GM12878 (cell line): Measurements from ENCODE around the gene NHSL2. TPM values are rescaled to one million over a fixed set of nuclear protein-coding genes. Genes with fewer than 3 reads are reported as not detected.
A peak's percentile ranks its signal among the peaks of the same experiment; 100 is the strongest.

ENCODE experiments used
- ATAC-seq: fragments of 200-7000 bp; cut with Tn5 transposase; 3 replicates; pipeline ENCODE4 v1.9.1; 2020; ENCODE audit warnings: mild to moderate bottlenecking, moderate library complexity
- BruUV-seq: library from RNA; stranded (reverse); fragments of 400-500 nt; replicated peaks from 2 replicates; lab custom pipeline; 2021; lab: Mats Ljungman, UMichigan
- CTCF ChIA-PET: fragments of 300-600 bp; sonication (Branson Sonifier 250); formaldehyde crosslinking; extraction: SDS; loops from one replicate; lab custom pipeline; 2021; ENCODE audit warnings: inconsistent platforms; lab: Yijun Ruan, JAX
- POLR2A ChIA-PET: fragments of 350-600 bp; formaldehyde crosslinking; extraction: SDS; loops from one replicate; lab custom pipeline; 2021; ENCODE audit warnings: inconsistent platforms; lab: Charles Lee
- RAD21 ChIA-PET: fragments of 300-600 bp; sonication (Branson Sonifier 250); formaldehyde crosslinking; loops from one replicate; lab custom pipeline; 2023; ENCODE audit warnings: antibody characterized with exemption; ENCODE audit not compliant: unreplicated experiment; lab: Charles Lee
- SMC1A ChIA-PET: fragments of 300-600 bp; sonication (Branson Sonifier 250); formaldehyde crosslinking; loops from one replicate; lab custom pipeline; 2023; ENCODE audit not compliant: unreplicated experiment, uncharacterized antibody; lab: Charles Lee
- DNase-seq: peaks from one replicate; pipeline ENCODE4 v3.0.0-alpha.2; 2011; ENCODE audit warnings: low read depth, low spot score
- FAIRE-seq: peaks from 3 replicates; lab custom pipeline; 2011; peaks lifted over from hg19 to GRCh38; lab: Jason Lieb, UNC
- H2AFZ ChIP-seq: 2 replicates; pipeline ENCODE4 v1.6.0; 2011; ENCODE audit warnings: low read depth, low read length, control low read depth; ENCODE audit not compliant: control insufficient read depth
- H3K27ac ChIP-seq: 2 replicates; pipeline ENCODE4 v1.5.1; 2011; ENCODE audit warnings: control low read depth; ENCODE audit not compliant: control insufficient read depth, insufficient read depth
- H3K27me3 ChIP-seq, 2 experiments: replicated peaks in 1 of 2; 2 replicates each; pipeline versions ENCODE4 v1.6.0 to v1.6.1; 2011; ENCODE audit warnings: low read length in 1 of 2; ENCODE audit not compliant: control insufficient read depth in 2 of 2, insufficient read depth in 2 of 2
- H3K36me3 ChIP-seq, 2 experiments: 2 replicates each; pipeline ENCODE4 v1.5.1; 2011; ENCODE audit warnings: low read length in 1 of 2; ENCODE audit not compliant: control insufficient read depth in 2 of 2, insufficient read depth in 2 of 2
- H3K4me1 ChIP-seq: 2 replicates; pipeline ENCODE4 v1.6.1; 2011; ENCODE audit warnings: mild to moderate bottlenecking, low read length, moderate library complexity, mixed read lengths; ENCODE audit not compliant: control insufficient read depth, insufficient read depth
- H3K4me2 ChIP-seq: 2 replicates; pipeline ENCODE4 v1.6.0; 2011; ENCODE audit warnings: control low read depth; ENCODE audit not compliant: control insufficient read depth, insufficient read depth
- H3K4me3 ChIP-seq: fragments of 200-600 bp; sonication (generic); 2 replicates; pipeline ENCODE4 v1.5.1; 2016
- H3K79me2 ChIP-seq: 2 replicates; pipeline ENCODE4 v1.6.0; 2011; ENCODE audit warnings: low read length; ENCODE audit not compliant: control insufficient read depth, insufficient read depth
- H3K9ac ChIP-seq: 2 replicates; pipeline ENCODE4 v1.8.0; 2011; ENCODE audit warnings: low read length, control low read depth, mixed read lengths; ENCODE audit not compliant: control insufficient read depth, insufficient read depth
- H3K9me3 ChIP-seq: replicated peaks from 3 replicates; pipeline ENCODE4 v1.5.1; 2011; ENCODE audit warnings: mild to moderate bottlenecking, low read length; ENCODE audit not compliant: control insufficient read depth, insufficient read depth
- H4K20me1 ChIP-seq: 2 replicates; pipeline ENCODE4 v1.6.0; 2011; ENCODE audit not compliant: control insufficient read depth, insufficient read depth
- BACH1 ChIP-seq: fragments of 450-650 bp; IDR thresholded peaks from 2 replicates; pipeline ENCODE4 v1.6.1; 2017; ENCODE audit warnings: mild to moderate bottlenecking, borderline replicate concordance
- BHLHE40 ChIP-seq, 2 experiments: fragments of 450-650 bp in 1 of 2; IDR thresholded peaks; 2 replicates each; pipeline ENCODE4 v1.6.1; 2011 to 2017; ENCODE audit warnings: low read depth in 2 of 2, borderline replicate concordance in 1 of 2, improper control_type of control experiment in 1 of 2, low read length in 1 of 2, mild to moderate bottlenecking in 1 of 2
- BRCA1 ChIP-seq: IDR thresholded peaks from 2 replicates; pipeline ENCODE4 v1.6.1; 2011; ENCODE audit warnings: low read depth, low read length, improper control_type of control experiment
- CREM ChIP-seq: IDR thresholded peaks from 2 replicates; pipeline ENCODE4 v1.6.1; 2014; ENCODE audit warnings: antibody characterized with exemption, low read depth
- FOXM1 ChIP-seq: IDR thresholded peaks from 2 replicates; pipeline ENCODE4 v1.6.1; 2012; ENCODE audit warnings: low read depth, mild to moderate bottlenecking, inconsistent platforms, low read length, moderate library complexity
- GATAD2B ChIP-seq: fragments of 450-650 bp; conservative IDR thresholded peaks from 2 replicates; pipeline ENCODE4 v1.6.1; 2017; ENCODE audit warnings: low read depth, mild to moderate bottlenecking, moderate library complexity
- IKZF1 ChIP-seq: fragments of 450-650 bp; conservative IDR thresholded peaks from 2 replicates; pipeline ENCODE4 v1.6.1; 2017; ENCODE audit warnings: antibody characterized with exemption, mild to moderate bottlenecking
- IRF4 ChIP-seq: IDR thresholded peaks from 2 replicates; pipeline ENCODE4 v1.6.1; 2011; ENCODE audit warnings: low read depth, low read length
- MXI1 ChIP-seq: fragments of 150-350 bp; IDR thresholded peaks from 2 replicates; pipeline ENCODE4 v1.6.1; 2011; ENCODE audit warnings: low read depth, mild to moderate bottlenecking, inconsistent platforms, low read length, improper control_type of control experiment
- NRF1 ChIP-seq: conservative IDR thresholded peaks from 2 replicates; pipeline ENCODE4 v1.6.1; 2011; ENCODE audit warnings: mild to moderate bottlenecking, low read depth, low read length, improper control_type of control experiment
- RAD21 ChIP-seq: IDR thresholded peaks from 2 replicates; pipeline ENCODE4 v1.6.1; 2011; ENCODE audit warnings: mild to moderate bottlenecking, low read depth, low read length, moderate library complexity; ENCODE audit not compliant: insufficient read depth
- RB1 ChIP-seq: fragments of 450-650 bp; formaldehyde crosslinking; IDR thresholded peaks from 2 replicates; pipeline ENCODE4 v1.6.1; 2017; ENCODE audit warnings: mild to moderate bottlenecking, borderline replicate concordance
- WRNIP1 ChIP-seq: IDR thresholded peaks from 2 replicates; pipeline ENCODE4 v1.6.1; 2011; ENCODE audit warnings: low read depth, low read length, improper control_type of control experiment, borderline replicate concordance
- WGBS: methylation state at CpG from one replicate; pipeline ENCODE4 v1.1.6; 2016; ENCODE audit warnings: low lambda C conversion rate; ENCODE audit not compliant: insufficient replicate concordance, insufficient coverage; ENCODE audit errors: missing lambda C conversion rate; 5-methylcytosine and 5-hydroxymethylcytosine counted together
- in situ Hi-C: fragments of 300-500 bp; cut with MboI; formaldehyde crosslinking; loops from 9 replicates; pipeline ENCODE4 v1.14.3; 2018; ENCODE audit warnings: mixed read lengths
- intact Hi-C: fragments of 100-400 bp; cut with micrococcal nuclease; formaldehyde crosslinking; loops from one replicate; pipeline ENCODE4 v1.14.2; 2022; ENCODE audit not compliant: unreplicated experiment
- polyA plus RNA-seq, 11 experiments: library from polyadenylated mRNA; depleted of rRNA in 4 of 11; unstranded in 6 of 11; stranded (reverse) in 5 of 11; fragments of >200 nt; fragmentation: Nextera tagmentation in 4 of 11; fragmentation: Illumina TruSeq in 1 of 11; extraction: Ambion mirVana in 4 of 11; extraction: Trizol in 1 of 11; gene quantifications; 1 replicate in 1 of 11; 2 replicates in 10 of 11; pipeline versions ENCODE4 v1.2.1 to v1.2.3, GENCODE V29; 2011 to 2016; ENCODE audit warnings: inconsistent platforms in 2 of 11, missing spikeins in 2 of 11, low read depth in 1 of 11
- total RNA-seq, 4 experiments: library from RNA; depleted of rRNA in 3 of 4; stranded (reverse); fragments of >200 nt in 3 of 4; fragmentation: Illumina TruSeq in 1 of 4; extraction: Trizol in 1 of 4; gene quantifications; 2 replicates each; pipeline versions ENCODE4 v1.2.1 to v1.2.3, GENCODE V29; 2013 to 2021

Gene NHSL2
- total and polyA plus RNA-seq, 10 of the 15 experiments (the other 5 are each of a cell fraction or from before 2014, with no cell fraction given), result 0.05 to 0.53 (median 0.07) TPM; not detected in 2

- no peaks in the 10 kb centered on the region; a peak in 2 of 4 replicates for H3K27me3 ChIP-seq
- H3K79me2 ChIP-seq, result no peaks in the 10 kb centered on the region
- no peak overlapping the region for H3K4me2 ChIP-seq
- intact Hi-C loops, result loop anchor here (1.0 to 5.0 kb wide), 4 partner anchors 25 to 126 kb away; partner anchors contain the start of gene PIN4
- ATAC-seq (no peak), FAIRE-seq (no peak), DNase-seq (no peak)
- no peak overlapping the region for H3K9ac ChIP-seq
- H3K4me3 ChIP-seq, result no peak overlapping the region
- in situ Hi-C loops, result loop anchor here (5.0 kb wide), 2 partner anchors 103 to 128 kb away; no protein-coding TSS in a partner anchor
- H3K4me1 ChIP-seq, result 0 out of 2 replicates have a peak, but pooled peaks cover 2% of the 10 kb centered on the region
- no peaks in the 10 kb centered on the region; the same call in 2 of the 3 replicates for H3K9me3 ChIP-seq
- no peak for TF ChIP-seq BRCA1
- 0 out of 2 replicates have a peak, but pooled peaks have one; percentile 3 for TF ChIP-seq RAD21
- TF ChIP-seq, all 136 proteins: peak for 1
- no TSS peak for BruUV-seq
- WGBS, result 30% methylated on average over 6 of the region's 6 CpGs
- ChIA-PET POLR2A (interaction anchor here (1.3 kb wide), 1 partner anchor 104 kb away, joined by 3 read pairs; no protein-coding TSS in a partner anchor), RAD21 (interaction anchor here (0.7 to 4.3 kb wide), 6 partner anchors 24 to 128 kb away, joined by 3 to 43 read pairs (median 6); no protein-coding TSS in a partner anchor), SMC1A (interaction anchor here (0.7 to 5.4 kb wide), 7 partner anchors 10 to 133 kb away, joined by 3 to 45 read pairs (median 3); no protein-coding TSS in a partner anchor), CTCF (interaction anchor here (0.5 to 9.8 kb wide), 11 partner anchors 16 to 154 kb away, joined by 3 to 81 read pairs (median 3); no protein-coding TSS in a partner anchor)
- Histone ChIP-seq H3K36me3 (no peaks in the 10 kb centered on the region), H2AFZ (no peak overlapping the region), H4K20me1 (no peaks in the 10 kb centered on the region), H3K27ac (no peak overlapping the region)
Observed at GRCh38 chrX:72125331-72126047, 214.8 kb downstream of the NHSL2 start.

- no peak overlapping the region for H3K27ac ChIP-seq
- H3K36me3 ChIP-seq, result no peaks in the 10 kb centered on the region
- DNase-seq, result no peak
- intact Hi-C loops (loop anchor here (1.0 to 5.0 kb wide), 3 partner anchors 56 to 127 kb away; partner anchors contain the start of gene PIN4), in situ Hi-C loops (loop anchor here (5.0 kb wide), 2 partner anchors 104 to 129 kb away; no protein-coding TSS in a partner anchor)
- H4K20me1 ChIP-seq, result no peaks in the 10 kb centered on the region
- ChIA-PET POLR2A (no interaction called here), SMC1A (interaction anchor here (0.7 to 5.4 kb wide), 7 partner anchors 11 to 133 kb away, joined by 3 to 45 read pairs (median 3); no protein-coding TSS in a partner anchor), RAD21 (interaction anchor here (0.7 to 4.3 kb wide), 6 partner anchors 25 to 129 kb away, joined by 3 to 43 read pairs (median 6); no protein-coding TSS in a partner anchor), CTCF (interaction anchor here (1.0 to 9.8 kb wide), 12 partner anchors 10 to 154 kb away, joined by 3 to 81 read pairs (median 4); no protein-coding TSS in a partner anchor)
- no peak overlapping the region for H3K4me3 ChIP-seq
- H2AFZ ChIP-seq, result no peak overlapping the region
- H3K4me1 ChIP-seq, result 0 out of 2 replicates have a peak, but pooled peaks cover 2% of the 10 kb centered on the region
- 0% methylated on average over 3 of the region's 3 CpGs for WGBS
- H3K79me2 ChIP-seq, result no peaks in the 10 kb centered on the region
- no TSS peak for BruUV-seq
- H3K9ac ChIP-seq, result no peak overlapping the region
- no peak overlapping the region for H3K4me2 ChIP-seq
- FAIRE-seq, result no peak
- H3K9me3 ChIP-seq, result no peaks in the 10 kb centered on the region; the same call in 2 of the 3 replicates
- peak; percentile 49 for ATAC-seq
- H3K27me3 ChIP-seq, result no peaks in the 10 kb centered on the region; a peak in 2 of 4 replicates
- no peak for TF ChIP-seq FOXM1
- no peak for TF ChIP-seq BRCA1
- no peak for TF ChIP-seq BACH1
- TF ChIP-seq BHLHE40 (IDR thresholded peaks at IDR 0.05; ENCODE audit: borderline replicate concordance in 1 of 2, low read depth in 2 of 2, low read length in 1 of 2), result no peak
- TF ChIP-seq GATAD2B, result no peak
- no peak for TF ChIP-seq MXI1
- no peak for TF ChIP-seq IRF4
- no peak for TF ChIP-seq RB1
- TF ChIP-seq NRF1, result no peak
- no peak for TF ChIP-seq CREM
- TF ChIP-seq IKZF1, result no peak
- TF ChIP-seq WRNIP1, result no peak
Observed at GRCh38 chrX:72126048-72126415, 215.4 kb downstream of the NHSL2 start.
